ENCODE data around the gene ARL13B.

Gene ARL13B

GRCh38 chr3:93984618-93985017 is 4.7 kb downstream of the ARL13B start:
- DNase-seq (ENCODE audit: extremely low read depth, low read depth) = no peak
- TF ChIP-seq CTCF (IDR thresholded peaks at IDR 0.05; ENCODE audit: low read depth, low read length) = no peak

- no peak for DNase-seq (ENCODE audit: extremely low read depth, low read depth)
- no peak for TF ChIP-seq CTCF (IDR thresholded peaks at IDR 0.05; ENCODE audit: low read depth, low read length)
These were observed 8.3 kb downstream of the ARL13B start for GRCh38 chr3:93988283-93988682.

- DNase-seq (ENCODE audit: extremely low read depth, low read depth) = no peak
- TF ChIP-seq CTCF (IDR thresholded peaks at IDR 0.05; ENCODE audit: low read depth, low read length) = no peak
These were observed 8.8 kb downstream of the ARL13B start for GRCh38 chr3:93988764-93989163.

- no peak for TF ChIP-seq CTCF (IDR thresholded peaks at IDR 0.05; ENCODE audit: low read depth, low read length)
- DNase-seq (ENCODE audit: extremely low read depth, low read depth) = no peak
These were observed 9.3 kb downstream of the ARL13B start for GRCh38 chr3:93989241-93989640.

GRCh38 chr3:93991631-93992030 is 11.7 kb downstream of the ARL13B start:
- TF ChIP-seq CTCF (IDR thresholded peaks at IDR 0.05; ENCODE audit: low read depth, low read length) = no peak
- DNase-seq (ENCODE audit: extremely low read depth, low read depth) = no peak

GRCh38 chr3:93992207-93992606 is 12.3 kb downstream of the ARL13B start:
- no peak for DNase-seq (ENCODE audit: extremely low read depth, low read depth)
- TF ChIP-seq CTCF (IDR thresholded peaks at IDR 0.05; ENCODE audit: low read depth, low read length) = no peak

GRCh38 chr3:93994056-93994455 is 14.1 kb downstream of the ARL13B start:
- no peak for TF ChIP-seq CTCF (IDR thresholded peaks at IDR 0.05; ENCODE audit: low read depth, low read length)
- no peak for DNase-seq (ENCODE audit: extremely low read depth, low read depth)

Data from AG09319 (cell line).